Skin of body (tissue), 2 donors: ENCODE measurements around the gene CYP17A1. TPM values are rescaled to one million over a fixed set of nuclear protein-coding genes. Genes with fewer than 3 reads are reported as not detected.
"Not testable (repeated sequence)": the region's sequence is repeated elsewhere in the genome, so short reads cannot be mapped to it uniquely, and the experiment has no call there.

Source experiments
- DNase-seq: peaks from one replicate; lab custom pipeline; 2025; lab: John Stamatoyannopoulos, UW
- total RNA-seq: library from RNA; depleted of rRNA; stranded (reverse); fragments of >200 nt; gene quantifications from one replicate; pipeline ENCODE4 v1.2.3, GENCODE V29; 2014

Gene CYP17A1
- total RNA-seq, result not detected

DNA sequence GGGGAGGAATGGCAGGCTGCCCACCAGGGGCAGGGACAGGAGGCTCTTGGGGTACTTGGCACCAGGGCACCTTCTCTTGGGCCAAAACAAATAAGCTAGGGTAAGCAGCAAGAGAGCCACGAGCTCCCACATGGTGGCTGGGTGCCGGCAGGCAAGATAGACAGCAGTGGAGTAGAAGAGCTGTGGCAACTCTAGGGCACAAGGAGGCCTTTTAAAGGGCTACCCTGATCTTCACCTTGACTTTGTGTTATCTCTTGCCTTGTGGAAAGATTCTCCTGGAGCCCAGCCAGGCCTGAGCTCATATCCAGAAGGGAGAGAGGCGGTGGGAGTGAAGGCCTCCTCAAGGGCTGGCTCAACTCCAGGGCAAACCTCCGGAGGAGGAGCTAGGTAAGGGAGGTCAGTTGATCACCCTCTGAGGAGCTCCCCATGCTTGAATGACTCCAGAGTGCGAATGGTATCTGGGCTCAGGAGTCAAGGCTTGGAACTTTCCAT is at the start of gene CYP17A1:
TSS of gene CYP17A1 (minus strand) at position 184 of the 492 bp plus-strand sequence. CDS start at position 132, 52 bp downstream.
- DNase-seq, result no peak

DNA sequence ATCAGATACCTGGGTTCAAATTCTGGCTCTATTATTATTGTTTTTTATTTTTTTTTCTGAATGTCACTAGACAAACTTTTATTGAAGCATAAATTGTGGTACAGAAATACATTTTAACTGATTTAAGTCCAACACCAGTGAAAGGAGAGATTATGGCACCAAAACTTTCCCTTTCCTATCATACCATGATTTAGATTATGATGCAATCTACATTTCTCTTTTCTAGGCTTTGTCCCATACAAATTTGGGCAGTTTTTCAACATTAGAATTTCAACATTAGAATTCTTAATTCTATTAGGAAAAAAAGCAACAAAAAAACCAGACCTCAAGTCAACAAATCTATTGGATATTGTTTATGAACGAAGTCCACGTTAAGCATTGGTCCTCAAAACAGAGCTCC is 43.0 kb upstream of the CYP17A1 start:
- no peak for DNase-seq

GRCh38 chr10:102878629-102879028 is 41.4 kb upstream of the CYP17A1 start:
- DNase-seq, result no peak

GRCh38 chr10:102876747-102877153 is 39.5 kb upstream of the CYP17A1 start:
- DNase-seq, result no peak

- no peak for DNase-seq
Observed at GRCh38 chr10:102872163-102872562, 35.0 kb upstream of the CYP17A1 start.

DNA sequence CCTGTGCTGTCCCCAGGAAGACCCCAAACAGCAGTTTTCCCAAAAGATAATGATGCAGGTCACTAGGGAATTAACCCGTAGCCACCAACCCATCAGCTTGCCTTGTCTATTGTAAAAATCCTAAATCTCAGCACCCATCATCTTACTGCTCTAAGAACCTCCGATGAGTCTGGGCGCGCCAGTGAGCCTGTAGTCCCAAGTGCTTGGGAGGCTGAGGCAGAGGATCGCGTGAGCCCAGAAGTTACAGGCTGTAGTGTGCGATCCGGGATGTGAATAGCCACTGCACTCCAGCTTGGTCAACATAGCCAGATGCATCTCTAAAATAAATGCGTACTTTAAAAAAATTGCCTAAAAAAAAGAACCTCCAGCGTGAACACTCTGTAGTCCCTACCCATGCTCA is 33.0 kb upstream of the CYP17A1 start:
- no peak for DNase-seq

DNA sequence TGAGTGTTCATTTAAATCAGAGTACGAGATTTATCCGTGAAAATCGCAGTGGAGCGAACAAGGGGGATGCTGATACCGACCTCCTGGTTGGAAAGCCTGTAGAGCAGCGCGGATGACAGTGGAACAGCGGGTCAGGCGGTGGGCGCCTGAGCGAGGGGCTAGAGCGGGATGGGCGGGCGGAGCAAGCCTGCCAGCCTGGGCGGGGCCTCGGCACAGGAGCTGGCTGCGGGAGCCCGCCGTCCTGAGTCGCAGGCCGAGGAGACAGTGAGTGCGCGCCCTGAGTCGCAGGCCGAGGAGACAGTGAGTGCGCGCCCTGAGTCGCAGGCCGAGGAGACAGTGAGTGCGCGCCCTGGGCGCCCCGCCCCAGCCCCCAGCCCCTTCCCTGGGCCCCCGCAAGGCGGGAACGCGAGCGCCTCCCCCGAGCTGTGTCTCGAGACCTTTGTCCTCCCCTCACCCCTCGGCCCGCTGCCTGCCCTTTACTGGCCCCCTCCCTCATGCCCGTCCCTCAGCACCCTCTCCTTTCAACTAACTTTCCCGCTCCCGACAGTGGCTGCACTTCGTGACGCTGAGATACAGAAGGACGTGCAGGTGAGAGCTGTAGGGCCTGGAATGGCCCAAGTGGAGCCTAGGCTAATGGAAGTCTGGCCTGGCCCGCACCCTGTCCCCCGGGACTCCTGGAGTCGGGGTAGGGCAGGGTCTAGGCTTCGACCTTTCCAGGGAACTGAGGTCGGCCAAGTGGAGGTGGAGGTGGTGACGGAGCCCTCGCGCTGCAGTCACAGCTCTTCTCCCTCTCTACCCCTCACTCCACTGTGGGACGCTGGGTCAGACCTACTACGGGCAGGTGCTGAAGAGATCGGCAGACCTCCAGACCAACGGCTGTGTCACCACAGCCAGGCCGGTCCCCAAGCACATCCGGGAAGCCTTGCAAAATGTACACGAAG is 32.3 kb upstream of the CYP17A1 start, which contains the start of gene AS3MT:
TSS of gene AS3MT (plus strand) at position 213 of the 941 bp plus-strand sequence. CDS start at position 336, 123 bp downstream.
- no peak for DNase-seq

DNA sequence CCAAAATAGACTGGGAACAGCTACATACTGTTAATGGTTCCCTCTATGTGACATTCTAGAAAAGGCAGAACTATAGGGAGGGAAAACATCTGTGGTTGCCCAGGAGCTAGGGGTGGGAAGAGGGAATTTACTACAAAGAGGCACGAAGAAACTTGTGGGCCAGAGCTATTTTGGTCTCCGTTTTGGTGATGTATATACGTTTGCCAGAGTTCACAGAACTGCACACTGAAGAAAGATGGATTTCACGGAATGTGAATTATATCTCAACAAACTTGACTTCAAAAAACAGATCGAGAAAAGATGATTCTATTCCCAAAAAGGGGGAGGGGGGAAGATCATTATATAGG is 31.7 kb upstream of the CYP17A1 start:
- DNase-seq, result no peak

DNA sequence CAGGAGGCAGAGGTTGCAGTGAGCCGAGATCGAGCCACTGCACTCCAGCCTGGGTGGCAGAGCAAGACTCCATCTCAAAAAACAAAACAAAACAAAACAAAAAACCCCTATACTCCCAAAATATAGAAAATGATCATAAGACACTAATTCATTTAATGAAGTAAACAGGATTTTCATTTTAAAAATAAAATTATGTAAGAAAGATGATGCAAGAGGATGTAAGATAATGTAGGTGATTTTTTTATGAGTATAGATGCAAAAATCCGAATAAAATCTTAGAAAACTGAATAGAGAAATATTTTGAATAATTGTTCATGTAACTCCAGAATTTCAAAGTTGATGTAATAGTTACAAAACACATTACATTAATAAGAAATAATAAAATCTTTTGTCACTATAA is 28.4 kb upstream of the CYP17A1 start:
- no peak for DNase-seq

- DNase-seq, result no peak
Observed at GRCh38 chr10:102863660-102864059, 26.4 kb upstream of the CYP17A1 start.

GRCh38 chr10:102859911-102860310 is 22.7 kb upstream of the CYP17A1 start:
- no peak for DNase-seq

DNA sequence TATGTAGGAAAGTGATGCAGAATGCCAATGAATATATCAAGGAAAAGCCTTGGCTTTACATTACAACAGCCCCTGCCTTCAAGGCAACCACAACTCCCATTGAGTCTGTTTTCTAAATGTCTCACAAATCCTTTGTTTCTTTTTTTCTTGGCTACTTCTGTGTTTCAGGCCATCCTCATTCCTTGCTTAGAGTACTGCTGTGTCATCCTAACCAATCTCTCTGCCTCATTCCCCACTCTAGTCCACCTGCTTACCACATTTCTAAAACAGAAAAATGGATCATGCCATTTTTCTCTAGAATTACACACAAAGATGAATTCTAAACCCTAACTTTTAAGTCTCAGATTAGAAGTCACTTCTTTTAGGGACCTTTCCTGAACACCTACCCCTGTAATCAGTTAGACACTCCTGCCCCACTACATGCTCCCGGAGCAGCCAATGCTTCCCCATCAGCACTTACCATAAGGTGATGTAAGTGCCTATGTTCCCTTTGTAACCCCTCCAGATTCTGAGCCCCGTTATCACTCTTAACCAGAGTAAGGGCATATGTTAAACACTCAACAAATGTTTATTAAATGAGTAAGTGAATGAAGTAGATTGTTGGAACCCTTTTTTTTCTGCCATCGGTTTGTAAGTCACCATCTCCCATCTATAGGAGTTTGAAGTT is 19.7 kb upstream of the CYP17A1 start:
- no peak for DNase-seq

GRCh38 chr10:102855731-102856436 is 18.7 kb upstream of the CYP17A1 start:
- peak; percentile 69 for DNase-seq

GRCh38 chr10:102853237-102853636 is 16.0 kb upstream of the CYP17A1 start:
- not testable (repeated sequence) for DNase-seq

DNA sequence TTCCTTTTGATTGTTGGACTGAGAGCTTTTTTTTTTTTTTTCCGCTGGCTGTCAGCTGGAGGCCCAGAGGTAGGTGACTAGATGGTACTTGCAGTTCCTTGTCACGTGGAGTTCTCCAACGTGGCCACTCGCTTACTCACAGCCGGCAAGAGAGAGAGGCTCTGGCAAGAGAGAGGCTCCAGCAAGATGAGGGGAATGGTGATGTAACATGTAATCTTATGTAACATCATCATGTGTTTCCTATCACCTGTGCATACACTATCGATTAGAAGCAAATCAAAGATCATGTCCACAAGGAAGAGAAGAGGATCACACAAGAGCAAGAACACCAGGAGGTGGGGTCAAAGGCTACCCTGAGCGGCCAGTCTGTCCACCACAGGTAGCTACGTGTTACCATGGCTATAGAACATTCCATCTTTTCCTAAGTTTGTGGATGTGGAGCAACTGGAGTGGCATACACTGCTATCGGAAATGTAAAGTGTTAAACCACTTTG is 12.9 kb upstream of the CYP17A1 start:
- DNase-seq, result no peak

DNA sequence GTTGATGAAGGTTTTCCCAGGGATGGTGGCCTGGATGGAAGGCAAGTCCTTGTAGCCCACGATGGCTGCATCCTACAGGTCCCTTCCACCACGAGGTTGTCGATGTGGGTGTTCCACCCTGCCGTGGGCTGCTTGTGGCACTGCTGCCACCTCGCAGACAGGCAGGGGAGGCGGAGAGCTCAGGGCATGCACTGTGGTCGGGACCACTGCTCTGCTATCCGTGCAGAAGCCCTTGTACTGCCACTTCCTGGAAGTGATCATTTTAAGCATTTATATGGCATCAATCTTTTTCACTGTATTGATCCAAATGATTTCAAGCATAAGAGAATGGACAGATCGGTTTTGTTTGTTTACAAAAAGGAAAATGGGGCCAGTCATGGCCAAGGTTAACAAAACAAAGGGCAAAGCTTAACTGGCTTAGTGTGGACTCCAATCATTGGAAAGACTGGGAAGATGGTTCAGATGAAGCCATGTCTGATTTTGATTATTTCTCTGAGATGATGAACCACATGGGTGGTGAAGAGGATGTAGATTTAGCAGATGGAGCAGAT is 8.2 kb upstream of the CYP17A1 start:
- DNase-seq, result no peak

DNA sequence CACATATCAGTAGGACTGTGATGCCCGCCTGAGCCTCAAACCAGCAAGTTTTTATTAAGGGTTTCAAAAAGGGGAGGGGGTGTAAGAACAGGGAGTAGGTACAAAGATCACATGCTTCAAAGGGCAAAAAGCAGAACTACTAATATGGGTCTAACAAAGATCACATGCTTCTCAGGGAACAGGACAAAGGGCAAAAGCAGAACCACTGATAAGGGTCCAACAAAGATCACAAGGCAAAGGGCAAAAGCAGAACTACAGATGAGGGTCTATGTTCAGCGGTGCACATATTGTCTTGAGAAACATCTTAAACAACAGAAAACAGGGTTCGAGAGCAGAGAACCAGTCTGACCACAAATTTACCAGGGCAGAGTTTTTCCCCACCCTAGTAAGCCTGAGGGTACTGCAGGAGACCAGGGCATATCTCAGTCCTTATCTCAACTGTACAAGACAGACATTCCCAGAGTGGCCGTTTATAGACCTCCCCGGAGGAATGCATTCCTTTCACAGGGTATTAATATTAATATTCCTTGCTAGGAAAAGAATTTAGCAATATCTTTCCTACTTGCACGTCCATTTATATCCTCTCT is 7.1 kb upstream of the CYP17A1 start:
- DNase-seq, result not testable (repeated sequence)

DNA sequence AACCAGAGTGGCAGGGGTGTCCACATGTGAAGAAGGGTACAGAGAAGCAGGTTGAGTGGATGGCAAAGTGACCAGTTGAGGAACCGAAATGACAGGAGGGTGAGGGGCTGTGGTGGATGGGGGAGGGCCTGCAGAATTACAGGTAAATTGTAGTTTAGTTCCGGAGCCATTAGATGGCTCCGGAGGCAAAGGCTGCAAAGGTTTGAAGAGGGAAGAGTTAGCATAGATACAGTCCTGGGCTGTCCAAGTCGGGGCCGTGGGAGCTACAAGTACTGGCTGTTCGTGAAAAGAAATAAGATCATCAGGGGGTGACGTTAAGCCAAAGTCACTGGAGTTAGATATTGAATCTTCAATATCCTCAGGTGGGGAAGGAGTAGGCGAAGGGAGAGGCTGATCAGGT is 5.9 kb upstream of the CYP17A1 start:
- not testable (repeated sequence) for DNase-seq

DNA sequence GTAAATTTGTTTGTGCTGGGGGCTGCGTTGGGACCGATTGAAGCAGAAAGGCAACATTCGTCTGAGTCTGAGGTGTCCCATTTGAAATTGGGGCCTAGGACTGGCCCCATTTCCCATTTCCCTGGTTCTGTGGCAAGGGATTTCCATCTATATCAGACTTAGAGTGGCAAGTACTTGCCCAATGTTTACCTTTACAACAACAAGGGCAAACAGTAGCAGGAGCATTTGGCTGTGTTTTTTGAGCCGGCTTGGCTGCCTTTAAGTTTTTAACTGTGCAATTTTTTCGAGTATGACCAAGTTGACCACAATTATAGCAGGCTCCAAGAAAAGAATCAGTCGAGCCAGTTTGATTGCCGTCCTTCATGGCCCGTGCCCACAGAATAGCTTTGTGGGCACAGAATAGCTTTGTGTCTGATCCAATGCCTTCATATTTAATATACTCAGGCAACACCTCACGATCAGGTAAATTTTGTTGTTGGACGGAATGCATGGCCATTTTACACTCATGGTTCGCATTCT is 4.7 kb upstream of the CYP17A1 start:
- no peak for DNase-seq

- not testable (repeated sequence) for DNase-seq
Observed at GRCh38 chr10:102838276-102838927, 1.2 kb upstream of the CYP17A1 start.
